Duodenal mucosa (tissue), 2 donors: ENCODE measurements around the gene PIK3R5.

Source experiments
- H3K27ac ChIP-seq: one replicate; pipeline ENCODE4 v1.7.0; 2013; ENCODE audit warnings: low read depth, low read length
- H3K27me3 ChIP-seq, 2 donors: one replicate each; pipeline ENCODE4 v1.7.0; 2013; ENCODE audit warnings: low read length in 2 of 2, control low read depth in 1 of 2; ENCODE audit not compliant: insufficient read depth in 2 of 2, control insufficient read depth in 1 of 2
- H3K36me3 ChIP-seq, 2 donors: one replicate each; pipeline ENCODE4 v1.7.0; 2013; ENCODE audit warnings: low read length in 2 of 2, control low read depth in 1 of 2; ENCODE audit not compliant: insufficient read depth in 2 of 2, control insufficient read depth in 1 of 2
- H3K4me1 ChIP-seq, 2 donors: one replicate each; pipeline ENCODE4 v1.7.0; 2013; ENCODE audit warnings: low read length in 2 of 2, control low read depth in 1 of 2; ENCODE audit not compliant: insufficient read depth in 2 of 2, control insufficient read depth in 1 of 2
- H3K4me3 ChIP-seq, 2 donors: one replicate each; pipeline ENCODE4 v1.7.0; 2013; ENCODE audit warnings: low read length in 2 of 2, low read depth in 1 of 2
- H3K9ac ChIP-seq, 2 donors: one replicate each; pipeline ENCODE4 v1.7.0; 2013; ENCODE audit warnings: low read length in 2 of 2, low read depth in 1 of 2
- H3K9me3 ChIP-seq, 2 donors: one replicate each; pipeline ENCODE4 v1.7.0; 2013; ENCODE audit warnings: low read length in 2 of 2, control low read depth in 1 of 2; ENCODE audit not compliant: control insufficient read depth in 1 of 2

Gene PIK3R5

DNA sequence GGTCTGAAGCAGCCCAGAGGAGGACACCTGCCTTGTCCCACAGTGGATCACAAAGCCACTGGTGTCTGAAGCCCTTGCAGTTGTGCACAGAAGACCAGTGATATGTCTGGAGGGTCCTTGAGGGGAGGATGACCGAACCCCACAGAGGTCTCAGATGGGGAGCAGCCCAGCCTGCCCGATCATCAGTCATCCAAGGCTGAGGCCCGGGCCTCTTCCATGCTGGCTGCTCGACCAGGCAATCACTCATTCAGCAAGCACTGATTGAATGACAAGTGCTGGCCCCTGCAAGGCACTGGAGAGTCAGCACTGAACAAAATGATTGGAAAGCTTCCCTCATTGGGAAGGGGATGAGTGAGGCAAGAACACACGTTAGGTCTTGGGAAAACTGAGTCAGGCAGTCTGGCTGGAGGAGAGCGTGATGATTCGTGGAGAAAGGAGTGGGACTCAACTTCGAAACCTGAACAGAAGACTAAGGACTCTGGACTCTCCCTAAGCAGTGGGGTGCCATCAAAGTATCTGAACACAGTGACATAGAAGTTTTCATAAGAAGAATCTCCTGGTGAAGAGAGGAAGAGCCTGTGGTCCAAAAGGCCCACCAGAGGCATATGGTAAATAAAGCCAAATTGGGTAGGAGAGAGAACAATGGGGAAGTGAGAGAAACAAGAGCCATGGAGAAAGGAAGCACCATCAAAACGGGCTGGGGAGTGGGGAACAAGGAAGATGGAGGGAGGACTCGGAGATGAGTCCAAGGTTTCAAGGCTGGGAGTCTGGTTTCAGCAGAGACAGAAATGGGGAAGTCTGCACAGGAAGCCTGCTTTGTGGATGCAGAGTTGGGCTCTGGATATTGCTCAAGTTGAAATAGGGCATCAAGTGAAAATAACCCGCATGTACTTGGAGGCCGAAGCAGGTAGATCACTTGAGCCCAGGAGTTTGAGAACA lies 10.2 kb downstream of the PIK3R5 start:
- no peak overlapping the region for H3K4me3 ChIP-seq
- H3K4me1 ChIP-seq = peaks cover 4% of the 10 kb centered on the region in 2 donors
- no peak overlapping the region for H3K27ac ChIP-seq
- H3K36me3 ChIP-seq = no peaks in the 10 kb centered on the region
- H3K27me3 ChIP-seq = no peaks in the 10 kb centered on the region
- no peak overlapping the region for H3K9ac ChIP-seq
- no peaks in the 10 kb centered on the region for H3K9me3 ChIP-seq

DNA sequence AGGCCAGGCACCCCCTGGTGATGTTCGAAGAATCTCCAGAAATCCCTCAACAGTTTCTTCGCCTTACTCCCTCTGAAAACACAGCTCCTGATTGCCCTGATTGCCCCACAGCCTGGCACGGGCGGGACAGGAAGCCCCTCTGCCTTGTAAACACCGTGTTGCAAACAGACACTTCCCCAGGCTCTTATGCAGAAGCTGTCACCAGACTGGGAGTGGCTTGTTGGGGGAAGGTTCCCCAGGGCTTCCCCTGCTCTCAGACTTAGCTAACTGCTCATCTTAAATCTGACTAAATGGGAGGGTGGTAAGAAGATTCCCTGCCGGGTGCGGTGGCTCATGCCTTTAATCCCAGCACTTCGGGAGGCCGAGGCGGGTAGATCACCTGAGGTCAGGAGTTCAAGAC lies 11.2 kb downstream of the PIK3R5 start:
- Histone ChIP-seq H3K27me3 (no peaks in the 10 kb centered on the region), H3K9me3 (no peaks in the 10 kb centered on the region), H3K9ac (no peak overlapping the region), H3K4me1 (peaks cover 4% of the 10 kb centered on the region in 2 donors), H3K4me3 (no peak overlapping the region), H3K36me3 (no peaks in the 10 kb centered on the region), H3K27ac (no peak overlapping the region)

DNA sequence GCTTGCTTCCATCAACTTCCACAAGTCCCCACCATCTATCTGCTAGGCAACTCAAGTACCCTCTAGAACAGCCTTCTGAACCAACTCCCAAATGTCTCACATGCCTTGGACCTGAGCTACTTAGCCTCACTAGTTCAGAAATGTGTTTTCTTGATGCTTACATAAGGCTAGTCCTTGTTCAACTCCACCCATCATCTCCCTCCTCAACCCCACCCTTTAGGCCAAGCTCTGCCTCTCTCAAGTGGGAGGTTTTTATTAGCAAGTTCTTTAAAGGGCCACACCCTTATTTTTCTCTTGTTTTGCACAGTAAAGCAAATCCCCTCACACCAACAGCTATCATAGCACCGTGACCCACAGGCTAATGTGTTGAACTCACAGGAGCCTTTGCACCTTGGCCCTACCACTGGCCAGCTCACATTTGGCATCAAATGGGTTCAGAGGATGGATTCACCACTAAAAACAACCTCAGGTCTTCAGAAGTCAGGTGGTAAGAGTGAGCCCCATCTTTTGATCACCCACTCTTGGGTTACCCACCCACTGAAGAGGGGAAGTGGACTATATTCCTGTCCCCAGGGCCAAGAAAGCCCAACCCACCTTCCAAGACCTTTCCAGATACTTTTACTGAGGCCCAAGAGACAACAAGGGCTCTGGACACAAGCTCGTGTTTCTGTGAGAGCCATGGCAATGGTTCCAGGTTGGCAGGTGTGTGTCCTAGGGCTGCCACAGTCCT lies 12.2 kb downstream of the PIK3R5 start:
- Histone ChIP-seq H3K36me3 (no peaks in the 10 kb centered on the region), H3K27ac (no peak overlapping the region), H3K4me1 (peaks cover 4% of the 10 kb centered on the region in 2 donors), H3K4me3 (no peak overlapping the region), H3K9ac (no peak overlapping the region), H3K9me3 (no peaks in the 10 kb centered on the region), H3K27me3 (no peaks in the 10 kb centered on the region)

DNA sequence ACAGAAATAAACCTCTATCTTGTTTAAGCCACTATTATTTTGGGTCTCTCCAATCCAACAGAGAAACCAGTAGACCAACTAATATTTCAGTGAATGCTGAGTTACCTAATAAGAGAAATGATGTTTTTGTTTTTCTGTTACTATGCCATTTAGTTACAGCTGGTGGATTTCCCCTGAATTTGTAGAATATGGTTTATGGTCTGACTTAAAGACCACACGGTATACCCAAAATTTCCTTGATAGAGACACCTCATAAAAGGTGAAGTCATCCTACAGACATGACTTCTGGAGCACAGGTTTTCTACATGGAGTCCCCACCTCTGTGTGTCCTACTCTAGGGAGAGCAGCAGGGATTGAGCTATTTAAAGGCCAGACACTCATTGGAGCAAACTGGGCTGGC lies 13.3 kb downstream of the PIK3R5 start:
- no peaks in the 10 kb centered on the region for H3K27me3 ChIP-seq
- no peak overlapping the region for H3K27ac ChIP-seq
- H3K9me3 ChIP-seq = no peaks in the 10 kb centered on the region
- no peaks in the 10 kb centered on the region for H3K36me3 ChIP-seq
- H3K9ac ChIP-seq = no peak overlapping the region
- H3K4me3 ChIP-seq = no peak overlapping the region
- H3K4me1 ChIP-seq = peaks cover 4% of the 10 kb centered on the region in 2 donors

DNA sequence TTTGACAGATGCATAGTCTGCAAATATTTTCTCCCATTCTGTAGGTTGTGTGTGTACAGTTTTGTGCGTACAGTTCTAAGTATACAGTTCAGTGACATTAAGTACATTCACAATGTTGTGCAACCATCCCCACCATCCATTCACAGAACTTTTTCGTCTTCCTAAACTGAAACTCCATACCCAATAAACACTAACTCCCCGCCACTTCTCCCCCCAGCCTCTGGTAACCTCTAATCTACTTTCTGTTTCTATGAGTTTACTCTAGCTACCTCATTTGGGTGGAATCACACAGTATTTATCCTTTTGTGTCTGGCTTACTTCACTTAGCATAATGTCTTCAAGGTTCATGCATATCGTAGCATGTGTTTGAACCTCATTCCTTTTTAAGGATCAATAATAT lies 14.3 kb downstream of the PIK3R5 start:
- no peak overlapping the region for H3K27ac ChIP-seq
- peaks cover 2 to 4% of the 10 kb centered on the region in 2 donors for H3K4me1 ChIP-seq
- no peaks in the 10 kb centered on the region for H3K9me3 ChIP-seq
- no peaks in the 10 kb centered on the region for H3K27me3 ChIP-seq
- H3K4me3 ChIP-seq = no peak overlapping the region
- H3K9ac ChIP-seq = no peak overlapping the region
- H3K36me3 ChIP-seq = no peaks in the 10 kb centered on the region

DNA sequence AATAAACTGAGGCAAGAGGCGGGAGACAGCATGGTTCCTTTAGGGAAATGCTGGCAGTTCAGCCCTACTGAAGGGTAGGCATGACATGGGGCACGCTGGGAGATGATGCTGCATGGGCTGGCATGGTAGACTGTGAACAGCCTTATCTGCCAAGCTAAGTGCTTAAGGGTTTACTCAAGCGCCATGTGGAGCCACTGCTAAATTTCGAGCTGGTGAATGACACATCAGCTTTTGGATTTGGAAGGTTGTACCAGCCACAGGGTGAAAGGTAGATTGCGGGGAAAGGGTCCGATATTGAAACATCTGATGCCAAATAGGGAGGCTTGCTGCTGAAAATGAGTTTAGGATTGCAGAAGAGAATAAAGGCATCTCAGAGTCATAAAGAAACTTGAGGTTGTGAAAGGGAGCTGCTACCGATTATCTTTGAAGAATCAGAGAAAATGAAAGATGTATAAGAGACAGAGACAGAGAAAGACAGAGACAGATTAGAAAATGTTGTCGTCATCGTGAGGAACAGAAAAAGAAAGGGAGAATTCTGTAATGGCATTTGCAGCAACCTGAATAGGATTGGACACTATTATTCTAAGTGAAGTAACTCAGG lies 16.3 kb downstream of the PIK3R5 start:
- no peak overlapping the region for H3K4me3 ChIP-seq
- H3K27ac ChIP-seq = no peak overlapping the region
- H3K9me3 ChIP-seq = no peaks in the 10 kb centered on the region
- no peaks in the 10 kb centered on the region for H3K36me3 ChIP-seq
- no peaks in the 10 kb centered on the region for H3K27me3 ChIP-seq
- peaks cover 0 to 4% of the 10 kb centered on the region in 2 donors for H3K4me1 ChIP-seq
- no peak overlapping the region for H3K9ac ChIP-seq

DNA sequence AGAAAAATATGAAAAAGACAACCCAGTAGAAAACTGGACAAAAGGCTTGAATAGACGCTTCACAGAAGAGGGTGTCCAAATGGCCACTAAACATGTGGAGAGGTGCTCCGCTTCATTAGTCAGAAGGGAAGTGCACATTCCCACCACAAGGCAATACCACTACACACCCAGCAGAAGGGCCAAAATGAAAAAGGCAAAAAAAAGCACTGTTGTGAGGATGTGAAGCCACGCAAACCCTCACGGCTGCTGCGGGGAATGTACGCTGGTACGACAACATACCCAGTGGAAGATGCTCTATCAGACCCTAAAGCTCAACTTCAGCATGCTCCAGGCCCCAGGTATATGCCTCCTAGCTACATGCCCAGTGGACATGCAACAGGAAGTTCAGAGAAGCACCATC lies 17.0 kb downstream of the PIK3R5 start:
- H3K27ac ChIP-seq = no peak overlapping the region
- H3K9ac ChIP-seq = no peak overlapping the region
- no peaks in the 10 kb centered on the region for H3K27me3 ChIP-seq
- H3K4me3 ChIP-seq = no peak overlapping the region
- H3K36me3 ChIP-seq = no peaks in the 10 kb centered on the region
- peaks cover 0 to under 1% of the 10 kb centered on the region in 2 donors for H3K4me1 ChIP-seq
- no peaks in the 10 kb centered on the region for H3K9me3 ChIP-seq

DNA sequence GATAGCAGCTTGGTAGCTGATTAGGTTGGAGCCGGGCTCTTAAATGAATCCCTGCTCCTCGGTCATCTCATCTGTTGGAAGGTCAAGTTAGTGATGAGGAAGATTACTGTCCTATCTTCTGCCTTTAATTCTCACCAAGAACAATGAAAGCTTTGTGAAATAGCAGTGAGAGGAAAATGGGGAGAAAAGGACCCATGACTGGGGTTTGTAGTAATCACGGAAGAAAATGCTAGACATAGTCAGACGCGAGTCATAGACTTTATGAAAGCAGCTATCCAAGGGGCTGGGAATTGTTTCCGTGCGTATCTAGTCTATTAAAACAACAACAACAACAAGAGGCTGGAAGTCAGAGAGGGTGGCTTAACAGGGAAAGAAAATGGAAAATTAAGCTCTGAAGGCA lies 18.3 kb downstream of the PIK3R5 start:
- no peaks in the 10 kb centered on the region for H3K9me3 ChIP-seq
- H3K36me3 ChIP-seq = no peaks in the 10 kb centered on the region
- H3K9ac ChIP-seq = no peak overlapping the region
- no peaks in the 10 kb centered on the region for H3K4me1 ChIP-seq
- H3K27ac ChIP-seq = no peak overlapping the region
- H3K27me3 ChIP-seq = no peaks in the 10 kb centered on the region
- H3K4me3 ChIP-seq = no peak overlapping the region

DNA sequence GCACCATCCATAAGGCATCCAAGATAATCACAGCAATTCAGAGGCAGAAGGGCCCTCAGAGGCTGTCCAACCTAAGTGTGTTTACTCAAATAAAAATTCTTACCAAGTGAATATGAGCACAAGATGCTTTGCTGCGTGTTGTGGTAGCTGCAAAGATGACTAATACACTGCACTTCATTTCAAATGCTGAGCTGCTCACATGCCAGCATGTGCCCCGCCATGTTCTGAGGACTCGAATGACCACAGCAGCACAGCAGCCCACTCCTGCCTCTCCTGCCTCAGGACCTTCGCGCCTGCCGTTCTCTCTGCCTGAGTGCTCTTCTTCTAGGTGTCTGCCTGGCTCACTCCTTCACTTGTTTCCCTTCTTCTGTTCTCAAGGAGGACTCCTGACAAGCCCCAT lies 19.0 kb downstream of the PIK3R5 start:
- no peak overlapping the region for H3K9ac ChIP-seq
- H3K27ac ChIP-seq = no peak overlapping the region
- no peaks in the 10 kb centered on the region for H3K27me3 ChIP-seq
- no peaks in the 10 kb centered on the region for H3K4me1 ChIP-seq
- H3K4me3 ChIP-seq = no peak overlapping the region
- H3K9me3 ChIP-seq = no peaks in the 10 kb centered on the region
- no peaks in the 10 kb centered on the region for H3K36me3 ChIP-seq

DNA sequence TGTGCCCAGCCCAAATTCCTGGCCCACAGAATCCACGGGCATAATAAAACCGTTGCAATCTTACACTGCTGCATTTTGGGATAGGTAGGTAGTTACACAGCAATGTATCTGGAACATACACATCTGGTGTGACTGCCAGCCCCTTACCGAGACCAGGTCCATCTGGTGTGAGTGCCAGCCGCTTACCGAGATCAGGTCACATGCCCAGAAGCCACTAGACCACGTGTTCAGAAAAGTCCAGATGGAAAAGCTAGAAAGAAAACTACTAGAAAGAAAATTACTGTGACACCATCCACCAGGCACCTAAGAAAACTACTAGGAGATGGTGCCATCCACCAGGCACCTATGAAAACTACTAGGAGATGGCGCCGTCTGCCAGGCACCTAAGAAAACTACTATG lies 19.4 kb downstream of the PIK3R5 start:
- no peak overlapping the region for H3K27ac ChIP-seq
- H3K9me3 ChIP-seq = no peaks in the 10 kb centered on the region
- H3K27me3 ChIP-seq = no peaks in the 10 kb centered on the region
- H3K4me1 ChIP-seq = no peaks in the 10 kb centered on the region
- H3K9ac ChIP-seq = no peak overlapping the region
- H3K36me3 ChIP-seq = no peaks in the 10 kb centered on the region
- no peak overlapping the region for H3K4me3 ChIP-seq
